Suprapubic skin (tissue), 4 donors: ENCODE data around the gene COMMD1.

ENCODE experiments used
- CTCF ChIP-seq, 2 donors: fragments of 200-600 bp in 1 of 2; fragments of 450-650 bp in 1 of 2; sonication (generic) in 1 of 2; IDR thresholded peaks; one replicate each; pipeline ENCODE4 v1.5.1; 2016 to 2019; ENCODE audit warnings: antibody characterized with exemption in 2 of 2, mild to moderate bottlenecking in 1 of 2, moderate library complexity in 1 of 2
- EP300 ChIP-seq: sonication (generic); formaldehyde crosslinking; IDR thresholded peaks from one replicate; pipeline ENCODE4 v1.6.1; 2017; ENCODE audit warnings: antibody characterized with exemption
- POLR2A ChIP-seq, 2 donors: fragments of 450-650 bp; IDR thresholded peaks; one replicate each; pipeline ENCODE4 v1.6.1; 2017; ENCODE audit warnings: antibody characterized with exemption in 2 of 2, mild to moderate bottlenecking in 2 of 2, moderate library complexity in 2 of 2
- POLR2AphosphoS5 ChIP-seq, 3 donors: sonication (generic); formaldehyde crosslinking; IDR thresholded peaks; one replicate each; pipeline ENCODE4 v1.6.1; 2017; ENCODE audit warnings: antibody characterized with exemption in 3 of 3

GRCh38 chr2:62149708-62150107 lies 244.2 kb downstream of the COMMD1 start:
- TF ChIP-seq POLR2A (IDR thresholded peaks at IDR 0.05) = no peak
- TF ChIP-seq CTCF (IDR thresholded peaks at IDR 0.05) = no peak
- no peak for TF ChIP-seq POLR2AphosphoS5 (IDR thresholded peaks at IDR 0.05)
- no peak for TF ChIP-seq EP300
